Measurements from ENCODE around the gene KRT15.

DNA sequence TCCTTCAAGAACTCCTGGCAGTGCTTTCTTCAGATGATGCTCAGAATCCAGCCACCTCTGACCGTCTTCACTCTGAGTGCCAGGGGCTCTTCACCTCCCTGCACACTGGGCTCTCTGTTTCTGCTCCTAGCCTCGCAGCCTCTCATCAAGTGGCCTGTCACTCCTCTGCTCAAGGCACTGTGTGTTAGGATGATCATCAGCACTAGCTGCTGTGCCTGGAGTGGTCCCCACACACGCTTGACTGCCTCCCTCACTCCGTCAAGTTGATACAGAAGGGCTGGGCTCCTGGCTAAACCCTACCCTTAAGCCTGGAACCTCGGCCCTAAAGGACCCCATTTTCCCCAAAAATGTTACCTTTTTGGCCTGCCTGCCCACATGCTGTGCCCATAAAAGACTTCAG lies 37.6 kb upstream of the KRT15 start:
- TF ChIP-seq, protein P1, sequence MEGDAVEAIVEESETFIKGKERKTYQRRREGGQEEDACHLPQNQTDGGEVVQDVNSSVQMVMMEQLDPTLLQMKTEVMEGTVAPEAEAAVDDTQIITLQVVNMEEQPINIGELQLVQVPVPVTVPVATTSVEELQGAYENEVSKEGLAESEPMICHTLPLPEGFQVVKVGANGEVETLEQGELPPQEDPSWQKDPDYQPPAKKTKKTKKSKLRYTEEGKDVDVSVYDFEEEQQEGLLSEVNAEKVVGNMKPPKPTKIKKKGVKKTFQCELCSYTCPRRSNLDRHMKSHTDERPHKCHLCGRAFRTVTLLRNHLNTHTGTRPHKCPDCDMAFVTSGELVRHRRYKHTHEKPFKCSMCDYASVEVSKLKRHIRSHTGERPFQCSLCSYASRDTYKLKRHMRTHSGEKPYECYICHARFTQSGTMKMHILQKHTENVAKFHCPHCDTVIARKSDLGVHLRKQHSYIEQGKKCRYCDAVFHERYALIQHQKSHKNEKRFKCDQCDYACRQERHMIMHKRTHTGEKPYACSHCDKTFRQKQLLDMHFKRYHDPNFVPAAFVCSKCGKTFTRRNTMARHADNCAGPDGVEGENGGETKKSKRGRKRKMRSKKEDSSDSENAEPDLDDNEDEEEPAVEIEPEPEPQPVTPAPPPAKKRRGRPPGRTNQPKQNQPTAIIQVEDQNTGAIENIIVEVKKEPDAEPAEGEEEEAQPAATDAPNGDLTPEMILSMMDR (conservative IDR thresholded peaks at IDR 0.05): no peak
- TF ChIP-seq ZFX (IDR thresholded peaks at IDR 0.05): no peak
